Caco-2 (cell line): ENCODE results near the gene SLC2A9. TPM values are rescaled to one million over a fixed set of nuclear protein-coding genes. Genes with fewer than 3 reads are reported as not detected.

Experiments used
- BruUV-seq: library from RNA; stranded (reverse); fragments of 400-500 nt; replicated peaks from 2 replicates; lab custom pipeline; 2021; lab: Mats Ljungman, UMichigan
- CTCF ChIA-PET: fragments of 300-600 bp; sonication (Branson Sonifier 250); formaldehyde crosslinking; loops from one replicate; lab custom pipeline; 2022; ENCODE audit warnings: antibody characterized with exemption; lab: Charles Lee
- POLR2A ChIA-PET: fragments of 300-600 bp; sonication (Branson Sonifier 250); formaldehyde crosslinking; loops from one replicate; lab custom pipeline; 2022; ENCODE audit warnings: antibody characterized with exemption; lab: Charles Lee
- DNase-seq, 2 experiments: peaks; one replicate each; pipeline versions ENCODE4 v3.0.0 to v3.0.0-alpha.2; 2020 to 2022
- H3K27me3 ChIP-seq: replicated peaks from 2 replicates; pipeline ENCODE4 v1.6.0; 2011; ENCODE audit warnings: low read length; ENCODE audit not compliant: control insufficient read depth, insufficient read depth
- H3K36me3 ChIP-seq: 2 replicates; pipeline ENCODE4 v1.5.1; 2011; ENCODE audit warnings: low read length; ENCODE audit not compliant: control insufficient read depth, insufficient read depth
- H3K4me1 ChIP-seq: fragments of 250-450 bp; sonication (Bioruptor Pico); 2 replicates; pipeline ENCODE4 v1.5.1; 2020; ENCODE audit warnings: mild to moderate bottlenecking
- H3K4me3 ChIP-seq: 2 replicates; pipeline ENCODE4 v1.5.1; 2011; ENCODE audit warnings: low read depth, mild to moderate bottlenecking, control low read depth, low read length
- H3K9me3 ChIP-seq: fragments of 250-450 bp; sonication (Bioruptor Pico); 2 replicates; pipeline ENCODE4 v1.5.1; 2020; ENCODE audit warnings: mild to moderate bottlenecking, moderate library complexity
- H3K27ac Mint-ChIP-seq: one replicate; pipeline ENCODE4 v1.8.0; 2022; ENCODE audit warnings: mixed read lengths; ENCODE audit not compliant: unreplicated experiment
- H3K27me3 Mint-ChIP-seq: one replicate; pipeline ENCODE4 v1.8.0; 2022; ENCODE audit warnings: mixed read lengths; ENCODE audit not compliant: insufficient read depth, unreplicated experiment
- H3K36me3 Mint-ChIP-seq: one replicate; pipeline ENCODE4 v1.8.0; 2022; ENCODE audit warnings: mild to moderate bottlenecking, mixed read lengths; ENCODE audit not compliant: insufficient read depth, unreplicated experiment
- H3K4me1 Mint-ChIP-seq: one replicate; pipeline ENCODE4 v1.8.0; 2022; ENCODE audit warnings: low read depth, mixed read lengths; ENCODE audit not compliant: unreplicated experiment
- H3K4me3 Mint-ChIP-seq: one replicate; pipeline ENCODE4 v1.8.0; 2022; ENCODE audit warnings: mild to moderate bottlenecking, moderate library complexity, mixed read lengths; ENCODE audit not compliant: unreplicated experiment
- H3K9me3 Mint-ChIP-seq: one replicate; pipeline ENCODE4 v1.8.0; 2022; ENCODE audit warnings: mixed read lengths; ENCODE audit not compliant: unreplicated experiment
- intact Hi-C: fragments of 100-400 bp; cut with micrococcal nuclease; formaldehyde crosslinking; loops from one replicate; pipeline ENCODE4 v1.10.0; 2022; ENCODE audit not compliant: unreplicated experiment
- total RNA-seq: library from RNA; stranded (reverse); gene quantifications from 2 replicates; pipeline ENCODE4 v1.2.3, GENCODE V29; 2022
- TF ChIP-seq, protein P1 (sequence below), 2 experiments: fragments of 200-600 bp in 1 of 2; IDR thresholded peaks; 1 replicate in 1 of 2; 2 replicates in 1 of 2; pipeline versions ENCODE4 v1.5.1 to v1.8.0; 2011 to 2022; ENCODE audit warnings: antibody characterized with exemption in 1 of 2, control low read depth in 1 of 2, inconsistent platforms in 1 of 2, low read depth in 1 of 2, low read length in 1 of 2, mild to moderate bottlenecking in 1 of 2, moderate library complexity in 1 of 2; ENCODE audit not compliant: insufficient read depth in 1 of 2, severe bottlenecking in 1 of 2, unreplicated experiment in 1 of 2

SLC2A9 gene
- total RNA-seq, 1 experiment from 2014 or later = 21.0 TPM

- intact Hi-C loops = no loop called here
- no peak overlapping the region for H3K4me3 Mint-ChIP-seq
Measured at GRCh38 chr4:9820343-9820742, 201.0 kb downstream of the SLC2A9 start.

GRCh38 chr4:9816285-9816684, 205.0 kb downstream of the SLC2A9 start:
- H3K4me1 ChIP-seq = no peaks in the 10 kb centered on the region
- TF ChIP-seq, protein P1, sequence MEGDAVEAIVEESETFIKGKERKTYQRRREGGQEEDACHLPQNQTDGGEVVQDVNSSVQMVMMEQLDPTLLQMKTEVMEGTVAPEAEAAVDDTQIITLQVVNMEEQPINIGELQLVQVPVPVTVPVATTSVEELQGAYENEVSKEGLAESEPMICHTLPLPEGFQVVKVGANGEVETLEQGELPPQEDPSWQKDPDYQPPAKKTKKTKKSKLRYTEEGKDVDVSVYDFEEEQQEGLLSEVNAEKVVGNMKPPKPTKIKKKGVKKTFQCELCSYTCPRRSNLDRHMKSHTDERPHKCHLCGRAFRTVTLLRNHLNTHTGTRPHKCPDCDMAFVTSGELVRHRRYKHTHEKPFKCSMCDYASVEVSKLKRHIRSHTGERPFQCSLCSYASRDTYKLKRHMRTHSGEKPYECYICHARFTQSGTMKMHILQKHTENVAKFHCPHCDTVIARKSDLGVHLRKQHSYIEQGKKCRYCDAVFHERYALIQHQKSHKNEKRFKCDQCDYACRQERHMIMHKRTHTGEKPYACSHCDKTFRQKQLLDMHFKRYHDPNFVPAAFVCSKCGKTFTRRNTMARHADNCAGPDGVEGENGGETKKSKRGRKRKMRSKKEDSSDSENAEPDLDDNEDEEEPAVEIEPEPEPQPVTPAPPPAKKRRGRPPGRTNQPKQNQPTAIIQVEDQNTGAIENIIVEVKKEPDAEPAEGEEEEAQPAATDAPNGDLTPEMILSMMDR (IDR thresholded peaks at IDR 0.05; ENCODE audit: insufficient read depth in 1 of 2, low read depth in 1 of 2, low read length in 1 of 2, severe bottlenecking in 1 of 2, unreplicated experiment in 1 of 2) = no peak
- no peaks in the 10 kb centered on the region for H3K27me3 ChIP-seq
- H3K27ac Mint-ChIP-seq = no peak overlapping the region
- no peaks in the 10 kb centered on the region for H3K4me1 Mint-ChIP-seq
- H3K4me3 ChIP-seq = no peak overlapping the region
- H3K36me3 ChIP-seq = no peaks in the 10 kb centered on the region
- intact Hi-C loops = no loop called here
- POLR2A ChIA-PET = no interaction called here
- H3K36me3 Mint-ChIP-seq = no peaks in the 10 kb centered on the region
- H3K4me3 Mint-ChIP-seq = no peak overlapping the region
- no peaks in the 10 kb centered on the region for H3K9me3 Mint-ChIP-seq
- DNase-seq = no peak
- no peaks in the 10 kb centered on the region for H3K27me3 Mint-ChIP-seq
- CTCF ChIA-PET = no interaction called here
- no TSS peak for BruUV-seq
- no peaks in the 10 kb centered on the region for H3K9me3 ChIP-seq

More at GRCh38 chr4:9820343-9820742, 201.0 kb downstream of the SLC2A9 start:
- TF ChIP-seq, protein P1 (IDR thresholded peaks at IDR 0.05; ENCODE audit: insufficient read depth in 1 of 2, low read depth in 1 of 2, low read length in 1 of 2, severe bottlenecking in 1 of 2, unreplicated experiment in 1 of 2) = no peak
- Histone ChIP-seq H3K4me3 (no peak overlapping the region), H3K36me3 (no peaks in the 10 kb centered on the region), H3K27me3 (no peaks in the 10 kb centered on the region), H3K4me1 (no peaks in the 10 kb centered on the region), H3K9me3 (no peaks in the 10 kb centered on the region)
- ChIA-PET CTCF (no interaction called here), POLR2A (no interaction called here)
- Mint-ChIP-seq H3K9me3 (no peaks in the 10 kb centered on the region), H3K27ac (no peak overlapping the region), H3K27me3 (no peaks in the 10 kb centered on the region), H3K36me3 (no peaks in the 10 kb centered on the region), H3K4me1 (no peaks in the 10 kb centered on the region)
- no peak for DNase-seq
- no TSS peak for BruUV-seq

DNA sequence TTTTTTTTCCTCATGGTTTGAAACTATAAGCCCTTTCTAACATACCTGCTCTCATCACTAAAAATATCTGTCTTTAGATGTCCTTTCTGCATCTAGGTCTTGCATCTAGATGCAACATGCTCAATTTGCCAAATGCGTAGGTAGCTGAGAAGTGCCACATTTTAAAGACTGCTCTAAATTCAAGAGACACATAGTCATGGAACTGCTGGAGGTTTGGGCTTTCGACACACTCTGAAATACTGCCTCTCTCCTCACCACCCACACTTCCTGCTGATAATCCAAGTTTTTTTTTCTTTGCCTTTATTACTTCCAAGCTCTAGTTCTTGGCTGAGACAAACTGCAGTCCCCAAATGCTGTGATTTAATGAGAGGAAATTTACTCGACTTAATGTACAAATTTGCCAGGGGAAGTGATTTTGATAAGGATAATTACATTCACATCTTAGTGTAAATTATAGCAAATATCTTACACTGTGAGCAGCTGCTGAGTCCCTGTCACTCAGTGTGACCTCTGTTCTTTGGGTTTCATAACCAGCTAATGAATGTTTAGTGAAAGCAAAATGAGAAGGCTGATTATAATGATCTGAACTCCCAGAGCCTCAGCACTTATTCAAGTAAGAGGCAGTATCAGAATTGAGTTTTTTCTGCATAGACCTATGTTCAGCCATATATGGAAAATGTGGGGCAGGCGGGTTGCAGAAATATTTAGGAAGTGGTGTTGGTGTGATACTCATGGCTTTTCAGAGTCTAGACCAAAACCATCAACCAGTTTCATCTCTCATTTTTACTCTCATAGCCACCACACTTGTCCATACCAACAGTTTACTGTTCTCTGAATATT, 208.6 kb downstream of the SLC2A9 start:
- TF ChIP-seq, protein P1 (IDR thresholded peaks at IDR 0.05; ENCODE audit: insufficient read depth in 1 of 2, low read depth in 1 of 2, low read length in 1 of 2, severe bottlenecking in 1 of 2, unreplicated experiment in 1 of 2) = no peak
- H3K36me3 Mint-ChIP-seq = no peaks in the 10 kb centered on the region
- BruUV-seq = no TSS peak

More for the DNA sequence above, 208.6 kb downstream of the SLC2A9 start:
- ChIA-PET CTCF (no interaction called here), POLR2A (no interaction called here)
- no peaks in the 10 kb centered on the region for H3K4me1 ChIP-seq
- H3K9me3 Mint-ChIP-seq = no peaks in the 10 kb centered on the region
- no peaks in the 10 kb centered on the region for H3K27me3 Mint-ChIP-seq
- no peak overlapping the region for H3K4me3 Mint-ChIP-seq
- no peaks in the 10 kb centered on the region for H3K36me3 ChIP-seq
- H3K27ac Mint-ChIP-seq = no peak overlapping the region
- no peaks in the 10 kb centered on the region for H3K9me3 ChIP-seq
- H3K27me3 ChIP-seq = no peaks in the 10 kb centered on the region
- no peak for DNase-seq
- intact Hi-C loops = no loop called here
- no peaks in the 10 kb centered on the region for H3K4me1 Mint-ChIP-seq
- no peak overlapping the region for H3K4me3 ChIP-seq
